Ovary (tissue), 9 donors: ENCODE results near the gene TMEM176B. TPM values are rescaled to one million over a fixed set of nuclear protein-coding genes. Genes with fewer than 3 reads are reported as not detected.

ENCODE experiments used
- DNase-seq, 5 donors: peaks; one replicate each; pipeline ENCODE4 v3.0.0-alpha.2; 2019 to 2020
- H3K27ac ChIP-seq, 2 donors: fragments of 200-600 bp; one replicate each; pipeline versions ENCODE4 v1.5.1 to v1.8.0; 2019 to 2022
- H3K27me3 ChIP-seq: fragments of 200-600 bp; one replicate; pipeline ENCODE4 v1.8.0; 2022
- H3K36me3 ChIP-seq: fragments of 200-600 bp; sonication (generic); one replicate; pipeline ENCODE4 v1.5.1; 2019
- H3K4me1 ChIP-seq: one replicate; pipeline ENCODE4 v1.8.1; 2013; ENCODE audit warnings: mild to moderate bottlenecking, moderate library complexity; ENCODE audit not compliant: insufficient read depth
- H3K4me3 ChIP-seq: fragments of 200-600 bp; sonication (generic); one replicate; pipeline ENCODE4 v1.5.1; 2017
- H3K9me3 ChIP-seq, 2 donors: fragments of 200-600 bp in 1 of 2; sonication (generic) in 1 of 2; one replicate each; pipeline versions ENCODE4 v1.5.1 to v1.8.1; 2013 to 2019; ENCODE audit warnings: mild to moderate bottlenecking in 1 of 2, moderate library complexity in 1 of 2
- EP300 ChIP-seq: sonication (generic); formaldehyde crosslinking; IDR thresholded peaks from one replicate; pipeline ENCODE4 v1.6.1; 2017; ENCODE audit warnings: antibody characterized with exemption
- POLR2A ChIP-seq: fragments of 450-650 bp; IDR thresholded peaks from one replicate; pipeline ENCODE4 v1.6.1; 2017; ENCODE audit warnings: antibody characterized with exemption, mild to moderate bottlenecking, moderate library complexity
- WGBS, 3 donors: extraction: QIAGEN DNeasy Blood & Tissue Kit in 1 of 3; methylation state at CpG; one replicate each; pipeline versions ENCODE4 v1.1.5 to v1.1.7; 2013 to 2017; 5-methylcytosine and 5-hydroxymethylcytosine counted together
- intact Hi-C, 4 donors: fragments of 100-400 bp; cut with DNase I; formaldehyde crosslinking; loops; one replicate each; pipeline versions ENCODE4 v1.11.0 to v1.15.1; 2022 to 2023
- polyA plus RNA-seq, 2 donors: library from polyadenylated mRNA; stranded (reverse); fragments of 200-250 nt in 1 of 2; fragments of 350-450 nt in 1 of 2; fragmentation: Illumina TruSeq in 1 of 2; extraction: RNeasy Lipid Tissue Mini Kit (QIAGEN cat#74804) in 1 of 2; gene quantifications; one replicate each; pipeline ENCODE4 v1.2.3, GENCODE V29; 2013 to 2014
- total RNA-seq, 7 donors: library from RNA; depleted of rRNA in 2 of 7; stranded (reverse); fragments of >200 nt in 2 of 7; fragmentation: NEBNext Ultra II Directional in 3 of 7; extraction: Animal tissue kit (Norgen Biotek cat#: 25700) in 3 of 7; gene quantifications; one replicate each; pipeline versions ENCODE4 v1.1.0 to v1.2.4, GENCODE V29; 2016 to 2023
- TF ChIP-seq, protein P1 (sequence below), 3 donors: fragments of 450-650 bp in 2 of 3; fragments of 200-600 bp in 1 of 3; IDR thresholded peaks; one replicate each; pipeline versions ENCODE4 v1.5.1 to v1.8.0; 2016 to 2022; ENCODE audit warnings: antibody characterized with exemption in 3 of 3, mild to moderate bottlenecking in 1 of 3
- donor health status: DM: no; HTN: no; CAD: no; lungs with moderate emphysema.
- donor health status: DM: no; HTN: no; CAD: no.
- donor health status: Bipolar disorder and iron deficiency.
- donor health status: DM: yes; HTN: yes; CAD: no.
- donor health status: DM: no; HTN: no; CAD: no.
- donor health status: DM: yes; HTN: yes; CAD: no.

TMEM176B gene
- total and polyA plus RNA-seq, 9 donors, result 86.7 to 145 (median 131) TPM

DNA sequence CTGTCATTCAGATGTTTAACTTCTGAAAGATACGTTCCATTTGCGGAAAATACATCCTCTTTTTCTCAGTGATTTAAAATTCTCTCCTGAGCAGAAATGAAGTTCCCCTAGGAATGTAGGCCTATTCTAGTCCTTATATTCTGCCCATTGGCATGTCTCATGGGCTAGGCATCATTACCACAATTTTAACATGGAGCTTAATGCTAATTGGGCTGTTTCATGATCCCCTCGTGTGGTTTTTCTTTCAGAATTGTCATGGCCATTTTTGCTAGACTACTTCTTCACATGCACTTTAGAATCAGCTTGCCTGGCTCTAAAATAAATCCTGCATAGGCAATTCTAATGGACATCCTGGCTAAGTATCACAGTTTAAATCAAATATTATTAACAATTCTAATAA, 1.0 kb downstream of the TMEM176B start:
- Histone ChIP-seq H3K9me3 (no peaks in the 10 kb centered on the region), H3K27ac (no peak overlapping the region), H3K27me3 (no peaks in the 10 kb centered on the region), H3K36me3 (no peaks in the 10 kb centered on the region), H3K4me3 (peak overlapping the region; percentile 55), H3K4me1 (no peaks in the 10 kb centered on the region)
- WGBS, 3 donors, result 42 to 78% (median 66%) methylated on average over 3 of the region's 3 CpGs
- intact Hi-C loops, result no loop called here
- no peak for DNase-seq
- TF ChIP-seq, protein P1, sequence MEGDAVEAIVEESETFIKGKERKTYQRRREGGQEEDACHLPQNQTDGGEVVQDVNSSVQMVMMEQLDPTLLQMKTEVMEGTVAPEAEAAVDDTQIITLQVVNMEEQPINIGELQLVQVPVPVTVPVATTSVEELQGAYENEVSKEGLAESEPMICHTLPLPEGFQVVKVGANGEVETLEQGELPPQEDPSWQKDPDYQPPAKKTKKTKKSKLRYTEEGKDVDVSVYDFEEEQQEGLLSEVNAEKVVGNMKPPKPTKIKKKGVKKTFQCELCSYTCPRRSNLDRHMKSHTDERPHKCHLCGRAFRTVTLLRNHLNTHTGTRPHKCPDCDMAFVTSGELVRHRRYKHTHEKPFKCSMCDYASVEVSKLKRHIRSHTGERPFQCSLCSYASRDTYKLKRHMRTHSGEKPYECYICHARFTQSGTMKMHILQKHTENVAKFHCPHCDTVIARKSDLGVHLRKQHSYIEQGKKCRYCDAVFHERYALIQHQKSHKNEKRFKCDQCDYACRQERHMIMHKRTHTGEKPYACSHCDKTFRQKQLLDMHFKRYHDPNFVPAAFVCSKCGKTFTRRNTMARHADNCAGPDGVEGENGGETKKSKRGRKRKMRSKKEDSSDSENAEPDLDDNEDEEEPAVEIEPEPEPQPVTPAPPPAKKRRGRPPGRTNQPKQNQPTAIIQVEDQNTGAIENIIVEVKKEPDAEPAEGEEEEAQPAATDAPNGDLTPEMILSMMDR (IDR thresholded peaks at IDR 0.05), result no peak
- TF ChIP-seq EP300, result no peak
- TF ChIP-seq POLR2A, result no peak

DNA sequence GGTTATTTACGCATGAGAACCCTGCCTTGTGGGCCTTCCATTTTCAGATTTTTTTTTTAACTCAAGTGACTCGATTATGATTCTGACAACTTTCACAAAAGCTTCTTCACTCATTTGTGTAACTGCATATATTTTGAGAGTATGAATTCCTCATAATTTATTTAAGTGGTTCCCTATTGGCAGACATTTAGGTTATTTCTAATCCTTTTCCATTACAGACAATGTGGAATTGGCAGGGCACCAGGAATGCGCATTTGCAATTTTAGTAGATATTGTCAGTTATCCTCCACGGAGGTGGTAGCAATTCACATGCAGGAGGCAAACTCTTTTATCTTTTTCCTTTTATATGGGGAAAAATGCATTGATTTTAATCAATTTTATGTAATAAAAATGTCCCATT, 2.5 kb downstream of the TMEM176B start:
- 73 to 76% (median 74%) methylated on average over 4 of the region's 4 CpGs for WGBS, 3 donors
- DNase-seq, result no peak
- H3K9me3 ChIP-seq, result no peaks in the 10 kb centered on the region
- H3K4me3 ChIP-seq, result no peak overlapping the region
- intact Hi-C loops, result no loop called here
- no peaks in the 10 kb centered on the region for H3K4me1 ChIP-seq
- H3K27me3 ChIP-seq, result no peaks in the 10 kb centered on the region
- H3K27ac ChIP-seq, result no peak overlapping the region
- no peaks in the 10 kb centered on the region for H3K36me3 ChIP-seq
- no peak for TF ChIP-seq POLR2A
- TF ChIP-seq, protein P1 (IDR thresholded peaks at IDR 0.05), result no peak
- TF ChIP-seq EP300, result no peak

DNA sequence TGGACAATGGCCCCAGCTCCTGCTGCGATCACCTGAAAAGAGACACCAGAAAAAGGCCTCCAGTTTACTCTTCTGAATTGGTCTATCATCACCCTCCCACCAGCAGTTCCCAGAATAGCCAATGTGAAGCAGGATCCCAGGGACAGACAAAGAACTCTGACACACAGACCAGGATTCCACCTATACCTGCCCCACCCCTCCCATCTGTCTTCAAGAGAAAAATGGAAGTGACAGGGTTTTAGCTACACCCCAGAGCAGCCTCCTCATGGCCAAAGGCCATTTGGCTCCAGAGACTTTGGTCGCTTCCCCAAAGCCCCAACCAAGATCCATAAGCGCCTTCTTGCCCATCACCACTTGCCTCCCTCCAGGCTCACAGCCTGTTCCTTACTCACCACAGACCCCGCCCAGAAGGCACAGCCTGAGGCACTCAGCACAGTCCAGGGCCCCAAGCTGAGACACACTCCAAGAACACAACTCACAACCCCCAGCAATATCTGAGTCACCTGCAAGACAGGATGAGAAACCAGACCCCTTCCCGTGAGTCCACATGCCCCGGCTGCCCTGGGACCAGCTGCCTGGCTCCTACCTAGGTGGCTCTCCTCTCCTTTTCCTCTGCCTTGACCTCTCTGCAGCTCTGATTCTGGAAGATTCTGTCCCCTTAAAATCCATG, 6.5 kb downstream of the TMEM176B start:
- Histone ChIP-seq H3K9me3 (no peaks in the 10 kb centered on the region), H3K27me3 (no peaks in the 10 kb centered on the region), H3K27ac (no peak overlapping the region), H3K4me3 (no peak overlapping the region), H3K36me3 (no peaks in the 10 kb centered on the region), H3K4me1 (no peaks in the 10 kb centered on the region)
- intact Hi-C loops, result no loop called here
- WGBS, 3 donors, result 93 to 95% (median 94%) methylated on average over 6 of the region's 6 CpGs
- no peak for DNase-seq
- TF ChIP-seq, protein P1 (IDR thresholded peaks at IDR 0.05), result no peak

DNA sequence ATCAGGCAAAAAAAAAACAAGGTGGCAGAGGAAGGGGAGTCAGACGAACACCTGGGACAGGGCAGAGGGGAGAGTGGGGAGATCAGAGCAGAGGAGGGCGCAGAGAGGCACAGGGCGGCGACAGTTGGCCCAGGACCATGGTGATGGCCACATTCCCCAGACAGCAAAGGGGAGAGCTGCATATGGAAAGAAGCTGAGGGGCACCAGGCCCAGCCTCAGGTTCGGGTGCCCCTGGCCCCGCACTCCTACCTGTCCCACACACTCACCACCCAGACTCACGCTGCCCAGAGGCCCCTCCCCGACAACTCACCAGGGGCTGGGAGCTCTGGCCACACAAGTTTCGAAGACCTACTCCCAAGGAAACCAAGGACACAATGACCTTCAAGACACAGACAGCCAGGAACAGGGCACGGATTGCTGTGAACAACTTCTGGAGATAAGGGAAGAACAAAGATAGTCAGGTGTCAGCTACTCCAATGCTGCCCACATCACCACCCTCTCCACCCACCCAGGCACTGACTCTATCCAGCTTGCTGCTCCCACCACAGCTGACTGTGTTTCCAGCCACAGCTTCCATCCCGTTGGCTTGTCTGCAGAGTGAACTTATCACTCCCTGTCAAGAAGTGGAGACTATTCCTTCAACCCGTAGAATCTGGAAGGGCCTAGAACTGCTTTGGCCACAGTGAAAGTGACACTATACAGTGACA, 8.3 kb downstream of the TMEM176B start:
- Histone ChIP-seq H3K4me1 (peaks cover 6% of the 10 kb centered on the region), H3K36me3 (no peaks in the 10 kb centered on the region), H3K4me3 (no peak overlapping the region), H3K9me3 (no peaks in the 10 kb centered on the region), H3K27me3 (no peaks in the 10 kb centered on the region), H3K27ac (no peak overlapping the region)
- TF ChIP-seq EP300 (no peak), POLR2A (no peak)
- intact Hi-C loops, result no loop called here
- DNase-seq, result no peak
- WGBS, 3 donors, result 66 to 78% (median 66%) methylated on average over 11 to 12 of the region's 12 CpGs

DNA sequence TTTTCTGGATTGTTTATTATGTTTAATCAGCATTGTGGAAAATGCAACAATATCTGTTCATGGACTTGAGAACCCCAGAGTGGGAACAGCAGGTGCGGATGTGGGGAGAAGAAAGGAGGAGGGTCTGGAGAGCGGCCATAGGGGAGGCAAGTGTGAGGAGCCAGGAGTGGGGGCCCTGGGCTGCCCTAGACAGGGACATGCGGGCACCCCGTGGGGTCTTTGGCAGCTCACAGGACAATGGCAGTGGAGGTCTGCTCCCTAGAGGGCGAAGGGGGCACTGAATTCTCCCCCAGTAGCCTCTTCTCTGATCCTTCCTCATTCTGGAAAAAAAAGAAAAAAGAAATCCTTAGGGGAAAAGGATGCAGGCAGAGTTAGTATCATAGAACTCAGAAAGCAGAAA, 8.9 kb downstream of the TMEM176B start:
- Histone ChIP-seq H3K4me3 (no peak overlapping the region), H3K36me3 (no peaks in the 10 kb centered on the region), H3K9me3 (no peaks in the 10 kb centered on the region), H3K4me1 (peaks cover 6% of the 10 kb centered on the region), H3K27ac (no peak overlapping the region), H3K27me3 (no peaks in the 10 kb centered on the region)
- DNase-seq, result no peak
- intact Hi-C loops, result no loop called here
- TF ChIP-seq POLR2A (no peak), EP300 (no peak)
- TF ChIP-seq, protein P1 (IDR thresholded peaks at IDR 0.05), result no peak
- 80 to 87% (median 81%) methylated on average over 5 of the region's 5 CpGs for WGBS, 3 donors
